Osteoblast (primary cell): Measurements from ENCODE around the gene SPG11. TPM values are rescaled to one million over a fixed set of nuclear protein-coding genes. Genes with fewer than 3 reads are reported as not detected.

Experiments
- DNase-seq: peaks from one replicate; pipeline ENCODE4 v3.0.0; 2011; ENCODE audit warnings: low spot score, mixed read lengths; ENCODE audit not compliant: insufficient read length; ENCODE audit errors: missing footprints
- H2AFZ ChIP-seq: 2 replicates; pipeline ENCODE4 v1.6.0; 2011; ENCODE audit warnings: mild to moderate bottlenecking, low read length
- H3K27ac ChIP-seq: 2 replicates; pipeline ENCODE4 v1.5.1; 2011; ENCODE audit warnings: mild to moderate bottlenecking, low read depth, low read length, moderate library complexity
- H3K27me3 ChIP-seq: 2 replicates; pipeline ENCODE4 v1.6.0; 2012; ENCODE audit warnings: mild to moderate bottlenecking, control low read depth, inconsistent platforms, low read length, moderate library complexity; ENCODE audit not compliant: insufficient read depth
- H3K36me3 ChIP-seq: 2 replicates; pipeline ENCODE4 v1.5.1; 2011; ENCODE audit warnings: mild to moderate bottlenecking, low read length, control low read depth, moderate library complexity; ENCODE audit not compliant: insufficient read depth
- H3K4me1 ChIP-seq: 2 replicates; pipeline ENCODE4 v1.5.1; 2011; ENCODE audit warnings: mild to moderate bottlenecking, low read length, control low read depth, moderate library complexity; ENCODE audit not compliant: insufficient read depth
- H3K4me2 ChIP-seq: 2 replicates; pipeline ENCODE4 v1.6.0; 2011; ENCODE audit warnings: mild to moderate bottlenecking, low read length; ENCODE audit not compliant: insufficient read depth
- H3K4me3 ChIP-seq: fragments of 200-600 bp; sonication (generic); 3 replicates; pipeline ENCODE4 v1.5.1; 2012; ENCODE audit warnings: mild to moderate bottlenecking, low read length, inconsistent platforms; ENCODE audit not compliant: insufficient read depth
- H3K79me2 ChIP-seq: 2 replicates; pipeline ENCODE4 v1.6.0; 2012; ENCODE audit warnings: mild to moderate bottlenecking, low read length, control low read depth, inconsistent platforms; ENCODE audit not compliant: insufficient read depth
- H3K9me3 ChIP-seq: 2 replicates; pipeline ENCODE4 v1.5.1; 2011; ENCODE audit warnings: low read depth, low read length, control low read depth
- H4K20me1 ChIP-seq: 2 replicates; pipeline ENCODE4 v1.6.0; 2012; ENCODE audit warnings: mild to moderate bottlenecking, low read length, control low read depth; ENCODE audit not compliant: insufficient read depth
- CTCF ChIP-seq: IDR thresholded peaks from 2 replicates; pipeline ENCODE4 v1.5.1; 2011; ENCODE audit warnings: mild to moderate bottlenecking, low read depth, low read length, moderate library complexity; ENCODE audit errors: extremely low read depth
- total RNA-seq: library from RNA; depleted of rRNA; stranded (reverse); fragments of >200 nt; gene quantifications from 2 replicates; pipeline ENCODE4 v1.2.3, GENCODE V29; 2012

The SPG11 gene
- total RNA-seq, 1 donor, result 95.9 TPM

DNA sequence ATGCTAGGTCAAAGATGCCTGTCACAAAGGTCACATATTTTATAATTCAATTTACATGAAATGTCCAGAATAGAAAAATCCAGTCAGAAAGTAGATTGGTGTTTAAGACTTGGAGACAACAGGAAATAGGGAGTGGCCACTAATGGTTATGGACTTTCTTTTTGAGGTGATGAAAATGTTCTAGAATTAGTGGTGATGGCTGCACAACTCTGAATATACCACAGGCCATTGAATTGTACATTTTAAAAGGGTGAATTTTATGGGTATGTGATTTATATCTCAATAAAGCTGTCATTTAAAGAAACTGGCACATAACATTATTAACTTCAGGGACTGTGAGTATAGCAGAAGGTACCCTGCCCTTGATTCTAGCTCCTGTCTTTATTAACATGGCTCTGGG is 15.8 kb downstream of the SPG11 start:
- no peak for TF ChIP-seq CTCF
- no peak overlapping the region for H3K4me3 ChIP-seq
- H3K27ac ChIP-seq, result no peak overlapping the region
- H3K36me3 ChIP-seq, result peaks cover 54% of the 10 kb centered on the region
- no peak overlapping the region for H3K4me2 ChIP-seq
- peaks cover 2% of the 10 kb centered on the region for H4K20me1 ChIP-seq
- no peaks in the 10 kb centered on the region for H3K9me3 ChIP-seq
- H3K27me3 ChIP-seq, result no peaks in the 10 kb centered on the region
- DNase-seq, result no peak
- H3K4me1 ChIP-seq, result no peaks in the 10 kb centered on the region
- peaks cover 44% of the 10 kb centered on the region for H3K79me2 ChIP-seq
- H2AFZ ChIP-seq, result no peak overlapping the region

- Histone ChIP-seq H3K27me3 (no peaks in the 10 kb centered on the region), H3K36me3 (peaks cover 50% of the 10 kb centered on the region), H4K20me1 (peaks cover 2% of the 10 kb centered on the region), H3K79me2 (peaks cover 45% of the 10 kb centered on the region), H3K4me3 (no peak overlapping the region), H3K9me3 (no peaks in the 10 kb centered on the region), H3K4me2 (no peak overlapping the region), H3K4me1 (no peaks in the 10 kb centered on the region), H3K27ac (no peak overlapping the region), H2AFZ (no peak overlapping the region)
- TF ChIP-seq CTCF, result no peak
- no peak for DNase-seq
Observed at GRCh38 chr15:44647036-44647435, 16.4 kb downstream of the SPG11 start.

DNA sequence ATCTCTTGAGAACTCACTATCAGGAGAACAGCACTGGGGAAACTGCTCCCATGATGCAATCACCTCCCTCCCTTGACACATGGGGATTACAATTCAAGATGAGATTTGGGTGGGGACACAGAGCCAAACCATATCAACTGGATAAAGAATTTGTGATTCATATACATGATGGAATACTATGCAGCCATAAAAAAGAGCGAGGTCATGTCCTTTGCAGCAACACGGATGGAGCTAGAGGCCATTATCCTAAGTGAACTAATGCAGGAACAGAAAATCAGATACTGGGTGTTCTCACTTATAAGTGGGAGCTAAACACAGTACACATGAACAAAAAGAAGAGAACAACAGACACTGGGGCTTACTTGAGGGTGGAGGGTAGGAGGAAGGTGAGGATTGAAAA is 17.0 kb downstream of the SPG11 start:
- Histone ChIP-seq H3K4me2 (no peak overlapping the region), H3K27me3 (no peaks in the 10 kb centered on the region), H3K9me3 (no peaks in the 10 kb centered on the region), H3K4me1 (no peaks in the 10 kb centered on the region), H4K20me1 (peaks cover 2% of the 10 kb centered on the region), H2AFZ (no peak overlapping the region), H3K79me2 (peaks cover 50% of the 10 kb centered on the region), H3K4me3 (no peak overlapping the region), H3K36me3 (peaks cover 45% of the 10 kb centered on the region), H3K27ac (no peak overlapping the region)
- DNase-seq, result no peak
- TF ChIP-seq CTCF, result no peak

DNA sequence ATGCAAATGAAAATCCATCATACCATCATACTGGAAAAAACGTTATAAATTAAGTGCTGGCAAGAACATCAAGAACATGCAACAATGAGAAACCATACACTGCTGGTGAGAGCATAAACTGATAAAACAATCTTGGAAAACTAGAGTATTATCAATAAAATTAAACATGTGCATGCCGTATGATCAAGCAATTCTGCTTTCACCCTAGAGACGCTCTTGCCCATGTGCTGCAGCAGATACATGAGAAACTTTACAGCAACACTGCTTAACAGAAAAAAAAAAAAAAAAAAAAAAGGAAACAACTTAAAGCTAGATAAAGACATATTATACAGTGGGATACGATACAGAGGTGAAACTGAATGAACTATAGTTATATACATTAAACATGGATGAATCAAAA is 21.8 kb downstream of the SPG11 start:
- no peak for TF ChIP-seq CTCF
- Histone ChIP-seq H3K79me2 (peaks cover 48% of the 10 kb centered on the region), H3K4me3 (no peak overlapping the region), H3K4me1 (no peaks in the 10 kb centered on the region), H3K27me3 (no peaks in the 10 kb centered on the region), H3K36me3 (peaks cover 24% of the 10 kb centered on the region), H3K27ac (no peak overlapping the region), H3K9me3 (no peaks in the 10 kb centered on the region), H4K20me1 (peaks cover 6% of the 10 kb centered on the region), H2AFZ (no peak overlapping the region), H3K4me2 (no peak overlapping the region)
- no peak for DNase-seq
